Measurements from ENCODE around the gene FUT6. TPM values are rescaled to one million over a fixed set of nuclear protein-coding genes. Genes with fewer than 3 reads are reported as not detected.

Gene FUT6
- polyA plus RNA-seq, 3 donors from 2014 or later, result not detected

GRCh38 chr19:5801796-5802619 lies 37.5 kb downstream of the FUT6 start:
- peaks cover 16 to 25% (median 19%) of the 10 kb centered on the region in 3 donors for H3K27me3 Mint-ChIP-seq (ENCODE audit: low read depth in 3 of 3)
- H3K4me3 Mint-ChIP-seq, result peak overlapping the region in 3 of 5 donors; percentile 21 to 55 (median 38)
- H3K4me1 Mint-ChIP-seq, result peaks cover 8 to 21% of the 10 kb centered on the region in 2 donors
- no peaks in the 10 kb centered on the region for H3K36me3 Mint-ChIP-seq
- H3K27ac Mint-ChIP-seq, result no peak overlapping the region
- peaks cover 0 to 3% (median 0%) of the 10 kb centered on the region in 6 donors for H3K9me3 Mint-ChIP-seq
- DNase-seq, result no peak

- Mint-ChIP-seq H3K27ac (peak overlapping the region in 1 of 6 donors; percentile 64), H3K36me3 (no peaks in the 10 kb centered on the region), H3K4me1 (peaks cover 8 to 21% of the 10 kb centered on the region in 2 donors), H3K27me3 (ENCODE audit: low read depth in 3 of 3) (peaks cover 16 to 25% (median 16%) of the 10 kb centered on the region in 3 donors), H3K9me3 (peaks cover 0 to 3% (median 0%) of the 10 kb centered on the region in 6 donors), H3K4me3 (peak overlapping the region in 1 of 5 donors; percentile 48)
- no peak for DNase-seq
Observed at GRCh38 chr19:5800361-5801270, 38.9 kb downstream of the FUT6 start.

- peaks cover 16 to 25% (median 16%) of the 10 kb centered on the region in 3 donors for H3K27me3 Mint-ChIP-seq (ENCODE audit: low read depth in 3 of 3)
- H3K4me3 Mint-ChIP-seq, result peak overlapping the region in 1 of 5 donors; percentile 40
- H3K9me3 Mint-ChIP-seq, result peaks cover 0 to 3% (median 0%) of the 10 kb centered on the region in 6 donors
- H3K36me3 Mint-ChIP-seq, result no peaks in the 10 kb centered on the region
- H3K4me1 Mint-ChIP-seq, result peaks cover 8 to 20% of the 10 kb centered on the region in 2 donors
- no peak overlapping the region for H3K27ac Mint-ChIP-seq
- DNase-seq, result no peak
Observed at GRCh38 chr19:5799247-5800241, 40.0 kb downstream of the FUT6 start.

- no peak for DNase-seq
- Mint-ChIP-seq H3K27ac (no peak overlapping the region), H3K27me3 (ENCODE audit: low read depth in 3 of 3) (peaks cover 12 to 17% (median 16%) of the 10 kb centered on the region in 3 donors), H3K36me3 (no peaks in the 10 kb centered on the region), H3K4me3 (no peak overlapping the region), H3K9me3 (peaks cover 0 to 3% (median 0%) of the 10 kb centered on the region in 6 donors), H3K4me1 (peaks cover 2 to 9% of the 10 kb centered on the region in 2 donors)
Observed at GRCh38 chr19:5798244-5798643, 41.3 kb downstream of the FUT6 start.

- DNase-seq, result no peak
- Mint-ChIP-seq H3K9me3 (peaks cover 0 to 1% (median 0%) of the 10 kb centered on the region in 6 donors), H3K27ac (no peak overlapping the region), H3K36me3 (peaks cover 1% of the 10 kb centered on the region in 3 donors), H3K27me3 (ENCODE audit: low read depth in 3 of 3) (peaks cover 9 to 12% (median 12%) of the 10 kb centered on the region in 3 donors), H3K4me3 (no peak overlapping the region), H3K4me1 (peaks cover 6 to 10% of the 10 kb centered on the region in 2 donors)
Observed at GRCh38 chr19:5795382-5795919, 44.1 kb downstream of the FUT6 start.

- H3K27me3 Mint-ChIP-seq (ENCODE audit: low read depth in 3 of 3), result peaks cover 10 to 15% (median 14%) of the 10 kb centered on the region in 3 donors
- no peaks in the 10 kb centered on the region for H3K9me3 Mint-ChIP-seq
- DNase-seq, result no peak
- H3K4me1 Mint-ChIP-seq, result peaks cover 15% of the 10 kb centered on the region in 2 donors
- H3K27ac Mint-ChIP-seq, result peak overlapping the region in 1 of 6 donors; percentile 53
- H3K36me3 Mint-ChIP-seq, result peaks cover 5 to 9% (median 8%) of the 10 kb centered on the region in 3 donors
- no peak overlapping the region for H3K4me3 Mint-ChIP-seq
Observed at GRCh38 chr19:5793188-5793587, 46.3 kb downstream of the FUT6 start.

GRCh38 chr19:5792224-5792623 lies 47.3 kb downstream of the FUT6 start:
- H3K9me3 Mint-ChIP-seq, result no peaks in the 10 kb centered on the region
- peak overlapping the region in 1 of 5 donors; percentile 50 for H3K4me3 Mint-ChIP-seq
- peaks cover 11 to 15% (median 14%) of the 10 kb centered on the region in 3 donors for H3K27me3 Mint-ChIP-seq (ENCODE audit: low read depth in 3 of 3)

GRCh38 chr19:5790559-5791520 lies 48.7 kb downstream of the FUT6 start, which contains the start of gene DUS3L:
DUS3L (minus strand) TSS chr19:5791163; CDS start chr19:5791141, 22 bp downstream.
- Mint-ChIP-seq H3K9me3 (no peaks in the 10 kb centered on the region), H3K36me3 (peaks cover 10 to 14% (median 13%) of the 10 kb centered on the region in 3 donors), H3K4me1 (peaks cover 15% of the 10 kb centered on the region in 2 donors), H3K27ac (peak within 1 kb of the TSS; percentile 100), H3K4me3 (peak within 1 kb of the TSS; percentile 98 to 100 (median 99)), H3K27me3 (ENCODE audit: low read depth in 3 of 3) (peaks cover 12 to 19% (median 14%) of the 10 kb centered on the region in 3 donors)
- peak; percentile 94 to 95 (median 95) for DNase-seq

More at GRCh38 chr19:5792224-5792623, 47.3 kb downstream of the FUT6 start:
- Mint-ChIP-seq H3K4me1 (peaks cover 15% of the 10 kb centered on the region in 2 donors), H3K27ac (peak overlapping the region in 1 of 6 donors; percentile 55), H3K36me3 (peaks cover 5 to 9% (median 9%) of the 10 kb centered on the region in 3 donors)
- no peak for DNase-seq

- DNase-seq, result no peak
- peaks cover 15% of the 10 kb centered on the region in 2 donors for H3K4me1 Mint-ChIP-seq
- peaks cover 10 to 15% (median 14%) of the 10 kb centered on the region in 3 donors for H3K36me3 Mint-ChIP-seq
- H3K4me3 Mint-ChIP-seq, result peak overlapping the region; percentile 98 to 100 (median 99)
- peak overlapping the region; percentile 100 for H3K27ac Mint-ChIP-seq
- H3K27me3 Mint-ChIP-seq (ENCODE audit: low read depth in 3 of 3), result peaks cover 12 to 19% (median 14%) of the 10 kb centered on the region in 3 donors
- no peaks in the 10 kb centered on the region for H3K9me3 Mint-ChIP-seq
Observed at GRCh38 chr19:5789886-5790558, 49.5 kb downstream of the FUT6 start.

GRCh38 chr19:5789351-5789761 lies 50.1 kb downstream of the FUT6 start:
- Mint-ChIP-seq H3K4me1 (peaks cover 15% of the 10 kb centered on the region in 2 donors), H3K36me3 (peaks cover 10 to 15% (median 14%) of the 10 kb centered on the region in 3 donors), H3K9me3 (no peaks in the 10 kb centered on the region), H3K4me3 (peak overlapping the region in 1 of 5 donors; percentile 41), H3K27ac (no peak overlapping the region), H3K27me3 (ENCODE audit: low read depth in 3 of 3) (peaks cover 12 to 22% (median 14%) of the 10 kb centered on the region in 3 donors)
- no peak for DNase-seq

- Mint-ChIP-seq H3K9me3 (no peaks in the 10 kb centered on the region), H3K4me1 (peaks cover 15% of the 10 kb centered on the region in 2 donors), H3K27me3 (ENCODE audit: low read depth in 3 of 3) (peaks cover 12 to 22% (median 16%) of the 10 kb centered on the region in 3 donors), H3K27ac (no peak overlapping the region), H3K36me3 (peaks cover 10 to 15% (median 14%) of the 10 kb centered on the region in 3 donors), H3K4me3 (peak overlapping the region in 1 of 5 donors; percentile 5)
- no peak for DNase-seq
Observed at GRCh38 chr19:5788422-5788821, 51.1 kb downstream of the FUT6 start.

Data from immature natural killer cell (primary cell).